Colon (tissue), 2 donors: ENCODE results near the gene KCNK3.
"Not testable (repeated sequence)": the region's sequence is repeated elsewhere in the genome, so short reads cannot be mapped to it uniquely, and the experiment has no call there.

Experiments
- FAIRE-seq: peaks from 2 replicates; lab custom pipeline; 2012; peaks lifted over from hg19 to GRCh38; lab: Jason Lieb, UNC
- donor health status: control.
- donor health status: control.

KCNK3 gene

GRCh38 chr2:26730549-26731344 is 38.2 kb downstream of the KCNK3 start:
- FAIRE-seq, result no peak

- FAIRE-seq, result no peak
Observed at GRCh38 chr2:26731714-26732113, 39.2 kb downstream of the KCNK3 start.

- FAIRE-seq, result no peak
Observed at GRCh38 chr2:26732446-26732845, 39.9 kb downstream of the KCNK3 start.

DNA sequence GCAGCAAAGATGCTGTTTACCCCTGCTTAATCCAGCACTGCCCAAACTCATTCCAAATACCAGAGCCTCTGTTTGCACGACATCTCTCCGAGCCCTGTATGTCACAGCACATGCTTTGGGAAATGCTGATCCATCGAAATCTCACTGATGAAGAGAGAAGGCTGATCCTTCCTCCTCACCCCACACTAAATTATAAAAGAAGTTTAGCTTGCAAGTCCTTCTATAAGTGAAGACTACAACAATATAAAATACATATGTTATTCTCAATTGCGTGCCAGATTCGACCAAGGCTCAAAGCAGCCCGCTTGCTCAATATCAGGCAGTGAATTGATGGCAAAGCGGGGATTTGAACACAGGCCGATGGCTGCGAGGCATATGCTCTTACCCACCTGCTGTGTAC is 40.9 kb downstream of the KCNK3 start:
- FAIRE-seq, result no peak

DNA sequence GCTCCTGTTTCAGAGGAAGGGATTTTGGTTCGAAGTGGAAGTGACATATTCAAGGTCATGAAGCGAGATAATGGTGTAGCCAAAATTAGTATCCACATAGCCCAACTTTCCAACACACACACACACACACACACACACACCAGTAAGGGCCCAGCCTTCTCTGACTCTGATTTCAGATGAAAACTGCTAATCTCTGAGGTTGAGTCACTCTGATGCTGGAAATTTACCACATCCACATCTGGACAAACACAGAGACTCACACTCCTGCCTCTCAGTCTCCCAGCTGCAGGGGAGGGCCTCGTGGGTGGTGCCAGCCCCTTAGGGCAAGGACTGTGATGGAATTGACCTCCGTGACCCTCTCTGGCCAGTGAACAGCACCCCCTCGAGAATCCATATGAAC is 42.6 kb downstream of the KCNK3 start:
- FAIRE-seq, result no peak

- no peak for FAIRE-seq
Observed at GRCh38 chr2:26735883-26736588, 43.5 kb downstream of the KCNK3 start.

DNA sequence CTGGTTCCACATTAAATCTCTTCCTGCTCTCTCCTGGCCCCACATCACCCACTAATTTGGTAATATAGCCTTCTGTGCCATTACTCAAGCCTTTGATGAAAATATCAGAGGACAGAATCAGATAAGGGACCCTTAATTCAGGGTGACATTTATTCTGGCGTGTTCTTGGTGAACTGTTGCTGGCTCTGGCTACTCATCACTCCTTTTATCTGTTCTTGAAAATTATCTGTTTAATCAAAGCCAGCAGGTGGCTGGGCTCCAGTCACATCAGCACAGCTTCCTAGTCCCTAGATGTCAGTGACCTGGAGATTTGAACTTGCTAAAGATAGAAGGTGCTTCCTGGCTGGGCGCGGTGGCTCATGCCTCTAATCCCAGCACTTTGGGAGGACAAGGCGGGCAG is 44.7 kb downstream of the KCNK3 start:
- FAIRE-seq, result no peak

DNA sequence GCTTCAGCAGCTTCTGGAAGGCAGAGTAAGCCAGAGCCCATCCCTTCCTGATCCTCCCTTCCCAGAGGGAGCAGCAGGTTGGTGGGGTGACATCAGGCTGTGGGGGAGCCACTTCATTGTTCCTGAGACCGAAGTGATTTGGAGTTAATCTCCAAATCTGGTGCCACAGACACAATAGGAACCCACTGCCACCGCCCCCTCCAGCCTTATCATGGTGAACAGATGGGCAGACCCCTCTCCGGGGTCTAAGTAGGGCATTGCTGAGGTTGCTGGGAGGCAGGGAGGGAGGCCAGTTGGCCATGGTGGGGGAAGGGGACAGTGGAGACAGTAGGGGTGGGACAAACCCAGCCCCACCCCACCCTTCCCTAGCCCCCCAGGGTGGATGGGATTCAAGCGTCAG is 46.0 kb downstream of the KCNK3 start:
- no peak for FAIRE-seq

DNA sequence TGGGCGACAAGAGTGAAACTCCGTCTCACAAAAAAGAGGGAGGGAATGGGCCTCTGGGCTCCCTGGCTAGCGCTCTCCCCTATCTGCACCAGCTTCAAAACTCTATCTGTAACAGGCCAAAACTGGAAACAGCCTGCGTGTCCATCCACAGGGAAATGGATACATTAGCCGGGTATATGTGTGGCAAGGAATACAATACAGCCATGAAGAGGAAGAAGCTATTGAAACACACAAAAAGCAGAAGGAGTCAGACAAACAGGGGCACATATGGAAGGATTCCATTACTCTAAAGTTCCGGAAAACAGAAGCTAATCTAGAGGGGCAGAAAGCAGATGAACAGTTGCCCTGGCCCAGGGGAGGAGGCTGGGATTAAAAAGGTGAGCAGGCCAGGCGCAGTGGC is 47.0 kb downstream of the KCNK3 start:
- no peak for FAIRE-seq

DNA sequence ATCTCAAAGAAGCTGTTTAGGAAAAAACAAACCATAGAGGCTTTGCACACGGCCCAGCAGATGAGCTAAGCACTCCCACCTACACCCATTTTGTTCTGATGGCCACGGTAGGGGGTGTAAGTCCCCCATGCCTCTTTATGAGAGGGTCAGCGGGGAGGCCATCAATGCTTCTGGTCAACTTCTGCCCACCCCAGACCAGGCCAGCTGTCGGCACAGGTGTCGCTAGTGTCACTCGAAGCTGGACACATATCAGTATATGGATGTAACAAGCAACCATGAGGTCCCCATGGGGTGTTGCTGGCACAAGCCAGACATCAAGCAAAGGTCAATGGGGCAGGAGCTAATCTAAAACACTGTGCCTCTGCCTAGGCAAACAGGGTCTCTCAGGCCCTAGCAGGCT is 47.8 kb downstream of the KCNK3 start:
- FAIRE-seq, result no peak

GRCh38 chr2:26740890-26741302 is 48.4 kb downstream of the KCNK3 start:
- FAIRE-seq, result no peak

DNA sequence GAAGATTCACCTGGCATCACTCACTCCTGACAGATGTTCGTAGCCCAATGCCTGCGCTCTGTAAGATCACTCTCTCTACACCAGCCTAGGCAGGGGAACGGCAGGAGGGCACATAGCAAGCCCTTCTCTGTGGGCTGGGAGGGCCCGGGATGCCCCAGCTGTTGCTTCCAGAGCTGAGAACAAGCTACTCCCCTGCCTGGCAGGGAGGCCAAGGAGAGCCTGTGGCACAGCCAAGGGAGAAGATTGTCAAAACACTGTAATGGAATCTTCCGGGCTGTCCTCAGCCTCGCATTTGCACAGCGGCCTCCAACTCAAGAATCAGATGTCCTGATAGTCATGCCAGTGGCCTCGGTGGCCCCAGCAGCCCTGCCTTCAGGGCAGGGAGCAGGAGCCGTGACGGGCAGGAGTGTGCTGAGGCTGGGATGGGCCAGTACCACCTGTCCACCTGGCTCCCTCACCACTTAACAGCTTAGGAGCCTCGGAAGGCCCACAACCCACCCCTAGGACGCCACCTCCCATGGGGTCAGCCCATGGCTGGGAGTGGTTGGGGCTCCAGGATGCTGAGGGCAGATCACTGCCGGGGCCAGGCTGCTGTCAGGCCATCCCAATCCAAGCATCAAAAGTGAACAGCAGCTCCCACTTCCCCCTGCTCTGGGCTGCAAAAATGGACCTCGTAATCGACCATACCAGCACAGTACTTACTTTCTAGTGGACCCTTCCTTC is 49.7 kb downstream of the KCNK3 start:
- FAIRE-seq, result no peak

GRCh38 chr2:26743852-26744251 is 51.3 kb downstream of the KCNK3 start:
- FAIRE-seq, result no peak

DNA sequence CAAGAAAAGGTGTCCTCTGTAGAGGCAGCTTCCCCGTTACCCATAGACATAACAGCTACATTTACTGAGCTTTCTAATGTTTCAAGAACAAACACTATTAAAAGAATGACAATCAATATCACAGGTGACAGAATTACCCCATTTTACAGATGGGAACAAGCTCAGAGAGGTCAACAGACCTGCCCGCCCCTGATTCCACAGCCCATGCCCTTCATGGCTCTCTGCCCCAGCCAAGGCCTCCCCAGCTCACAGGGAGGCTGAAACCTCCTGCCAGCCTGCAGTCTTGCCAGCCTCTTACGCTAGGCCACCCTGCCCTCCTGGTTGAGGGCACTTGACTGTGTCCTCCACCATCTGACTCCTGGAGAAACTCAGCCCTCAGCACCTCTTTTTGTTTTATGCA is 52.4 kb downstream of the KCNK3 start:
- FAIRE-seq, result no peak

- no peak for FAIRE-seq
Observed at GRCh38 chr2:26745609-26746327, 53.2 kb downstream of the KCNK3 start.

- no peak for FAIRE-seq
Observed at GRCh38 chr2:26746934-26747333, 54.4 kb downstream of the KCNK3 start.

- not testable (repeated sequence) for FAIRE-seq
Observed at GRCh38 chr2:26749787-26750420, 57.4 kb downstream of the KCNK3 start.

- FAIRE-seq, result not testable (repeated sequence)
Observed at GRCh38 chr2:26750467-26750866, 57.9 kb downstream of the KCNK3 start.

GRCh38 chr2:26752656-26753055 is 60.1 kb downstream of the KCNK3 start:
- no peak for FAIRE-seq

DNA sequence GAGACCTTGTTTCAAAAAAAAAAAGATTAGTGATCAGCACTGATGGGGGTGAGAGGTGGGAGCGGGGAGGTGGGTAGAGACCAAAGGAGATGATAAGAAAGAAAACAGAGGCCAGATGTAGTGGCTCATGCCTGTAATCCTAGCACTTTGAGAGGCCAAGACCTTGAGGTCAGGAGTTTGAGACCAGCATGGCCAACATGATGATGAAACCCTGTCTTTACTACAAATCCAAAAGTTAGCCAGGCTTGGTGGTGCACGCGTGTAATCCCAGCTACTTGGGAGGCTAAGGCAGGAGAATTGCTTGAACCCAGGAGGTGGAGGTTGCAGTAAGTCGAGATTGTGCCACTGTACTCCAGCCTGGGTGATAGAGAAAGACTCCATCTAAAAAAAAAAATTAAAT is 62.0 kb downstream of the KCNK3 start:
- no peak for FAIRE-seq

- no peak for FAIRE-seq
Observed at GRCh38 chr2:26754972-26755670, 62.6 kb downstream of the KCNK3 start.
